D341Med (cell line): ENCODE measurements around the gene MAST4.
A peak's percentile ranks its signal among the peaks of the same experiment; 100 is the strongest.
"Not testable (repeated sequence)": the region's sequence is repeated elsewhere in the genome, so short reads cannot be mapped to it uniquely, and the experiment has no call there.

Experiments
- DNase-seq: peaks from one replicate; pipeline ENCODE4 v3.0.0; 2012; ENCODE audit warnings: low spot score

MAST4 gene

GRCh38 chr5:66742896-66743247, 146.7 kb downstream of the MAST4 start:
- no peak for DNase-seq

- DNase-seq = no peak
Measured at GRCh38 chr5:66743344-66743743, 147.2 kb downstream of the MAST4 start.

- no peak for DNase-seq
Measured at GRCh38 chr5:66744040-66744439, 147.8 kb downstream of the MAST4 start.

GRCh38 chr5:66745297-66745696, 149.1 kb downstream of the MAST4 start:
- no peak for DNase-seq

GRCh38 chr5:66747607-66748006, 151.4 kb downstream of the MAST4 start:
- DNase-seq = no peak

GRCh38 chr5:66752668-66753067, 156.5 kb downstream of the MAST4 start:
- not testable (repeated sequence) for DNase-seq

GRCh38 chr5:66757219-66757833, 161.1 kb downstream of the MAST4 start:
- DNase-seq = peak; percentile 34

GRCh38 chr5:66757834-66758371, 161.7 kb downstream of the MAST4 start:
- no peak for DNase-seq

- no peak for DNase-seq
Measured at GRCh38 chr5:66769030-66769733, 173.0 kb downstream of the MAST4 start.

GRCh38 chr5:66769839-66770617, 173.8 kb downstream of the MAST4 start:
- peak; percentile 71 for DNase-seq

- no peak for DNase-seq
Measured at GRCh38 chr5:66777868-66778267, 181.7 kb downstream of the MAST4 start.

- no peak for DNase-seq
Measured at GRCh38 chr5:66779528-66779927, 183.3 kb downstream of the MAST4 start.

GRCh38 chr5:66788556-66788955, 192.4 kb downstream of the MAST4 start:
- no peak for DNase-seq

GRCh38 chr5:66789434-66789833, 193.2 kb downstream of the MAST4 start:
- DNase-seq = no peak

GRCh38 chr5:66793049-66793448, 196.9 kb downstream of the MAST4 start:
- DNase-seq = no peak

GRCh38 chr5:66795682-66796081, 199.5 kb downstream of the MAST4 start:
- DNase-seq = no peak

GRCh38 chr5:66796305-66797292, 200.4 kb downstream of the MAST4 start:
- DNase-seq = no peak

- DNase-seq = no peak
Measured at GRCh38 chr5:66802941-66803340, 206.7 kb downstream of the MAST4 start.

GRCh38 chr5:66805514-66806430, 209.6 kb downstream of the MAST4 start:
- DNase-seq = no peak

GRCh38 chr5:66807743-66808142, 211.6 kb downstream of the MAST4 start:
- peak; percentile 51 for DNase-seq

GRCh38 chr5:66808663-66809062, 212.5 kb downstream of the MAST4 start:
- no peak for DNase-seq
